ENCODE results near the gene STIMATE.

GRCh38 chr3:52788890-52789745 is 108.2 kb downstream of the STIMATE start:
- TF ChIP-seq CTCF (IDR thresholded peaks at IDR 0.05; ENCODE audit: low read length) = no peak
- TF ChIP-seq EZH2phosphoT487 (IDR thresholded peaks at IDR 0.05; ENCODE audit: low read length) = no peak
